ENCODE measurements around the gene MCC.

Gene MCC

DNA sequence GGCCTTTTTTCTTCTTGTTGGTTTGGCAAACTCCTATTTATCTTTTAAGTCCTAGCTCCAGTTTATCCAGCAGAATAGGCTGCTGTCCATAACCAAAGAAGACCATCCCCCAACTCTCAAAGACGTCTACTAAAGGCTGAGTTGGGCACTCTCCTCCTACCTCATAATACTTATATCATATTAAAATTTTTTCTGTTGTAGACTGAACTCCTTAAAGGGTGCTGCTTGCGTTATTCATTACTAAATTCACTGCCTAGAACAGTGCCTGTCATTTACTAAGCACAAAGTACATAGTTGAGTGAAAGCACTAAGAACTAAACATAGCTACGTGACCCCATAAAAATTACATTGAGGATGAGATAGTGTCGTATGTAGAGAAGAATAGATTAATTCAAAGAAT, 490.0 kb downstream of the MCC start:
- TF ChIP-seq, protein P1, sequence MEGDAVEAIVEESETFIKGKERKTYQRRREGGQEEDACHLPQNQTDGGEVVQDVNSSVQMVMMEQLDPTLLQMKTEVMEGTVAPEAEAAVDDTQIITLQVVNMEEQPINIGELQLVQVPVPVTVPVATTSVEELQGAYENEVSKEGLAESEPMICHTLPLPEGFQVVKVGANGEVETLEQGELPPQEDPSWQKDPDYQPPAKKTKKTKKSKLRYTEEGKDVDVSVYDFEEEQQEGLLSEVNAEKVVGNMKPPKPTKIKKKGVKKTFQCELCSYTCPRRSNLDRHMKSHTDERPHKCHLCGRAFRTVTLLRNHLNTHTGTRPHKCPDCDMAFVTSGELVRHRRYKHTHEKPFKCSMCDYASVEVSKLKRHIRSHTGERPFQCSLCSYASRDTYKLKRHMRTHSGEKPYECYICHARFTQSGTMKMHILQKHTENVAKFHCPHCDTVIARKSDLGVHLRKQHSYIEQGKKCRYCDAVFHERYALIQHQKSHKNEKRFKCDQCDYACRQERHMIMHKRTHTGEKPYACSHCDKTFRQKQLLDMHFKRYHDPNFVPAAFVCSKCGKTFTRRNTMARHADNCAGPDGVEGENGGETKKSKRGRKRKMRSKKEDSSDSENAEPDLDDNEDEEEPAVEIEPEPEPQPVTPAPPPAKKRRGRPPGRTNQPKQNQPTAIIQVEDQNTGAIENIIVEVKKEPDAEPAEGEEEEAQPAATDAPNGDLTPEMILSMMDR (IDR thresholded peaks at IDR 0.05; ENCODE audit: insufficient read depth, missing control alignments), result no peak
- DNase-seq (ENCODE audit: insufficient read length, low spot score) (no peak), FAIRE-seq (no peak)

DNA sequence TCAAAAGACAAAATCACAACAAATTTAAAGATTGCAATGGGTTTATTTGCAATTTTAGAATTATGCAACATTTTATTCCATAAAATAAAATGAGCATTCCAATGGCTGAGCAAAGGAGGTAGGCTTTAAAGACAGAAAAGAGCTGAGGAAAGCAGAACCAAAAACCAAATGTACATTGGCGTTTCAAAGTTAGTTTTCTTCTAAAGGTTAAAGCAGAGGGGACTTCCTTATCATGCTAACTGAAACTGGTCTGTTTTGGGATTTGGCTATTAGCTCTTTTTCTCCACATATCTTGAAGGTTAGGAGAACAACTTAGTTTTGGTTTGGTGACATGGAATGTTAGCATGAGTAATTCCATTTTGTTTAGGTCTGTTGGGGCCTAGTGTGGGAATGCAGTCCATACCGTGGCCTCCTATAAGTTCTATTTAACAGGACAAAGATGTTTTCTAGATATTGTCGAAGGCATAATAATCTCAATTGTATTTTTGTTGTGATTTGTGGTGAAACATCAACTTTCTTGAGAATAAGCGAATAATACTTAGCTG, 491.4 kb downstream of the MCC start:
- TF ChIP-seq, protein P1 (IDR thresholded peaks at IDR 0.05; ENCODE audit: insufficient read depth, missing control alignments), result no peak
- DNase-seq (ENCODE audit: insufficient read length, low spot score), result no peak
- no peak for FAIRE-seq

DNA sequence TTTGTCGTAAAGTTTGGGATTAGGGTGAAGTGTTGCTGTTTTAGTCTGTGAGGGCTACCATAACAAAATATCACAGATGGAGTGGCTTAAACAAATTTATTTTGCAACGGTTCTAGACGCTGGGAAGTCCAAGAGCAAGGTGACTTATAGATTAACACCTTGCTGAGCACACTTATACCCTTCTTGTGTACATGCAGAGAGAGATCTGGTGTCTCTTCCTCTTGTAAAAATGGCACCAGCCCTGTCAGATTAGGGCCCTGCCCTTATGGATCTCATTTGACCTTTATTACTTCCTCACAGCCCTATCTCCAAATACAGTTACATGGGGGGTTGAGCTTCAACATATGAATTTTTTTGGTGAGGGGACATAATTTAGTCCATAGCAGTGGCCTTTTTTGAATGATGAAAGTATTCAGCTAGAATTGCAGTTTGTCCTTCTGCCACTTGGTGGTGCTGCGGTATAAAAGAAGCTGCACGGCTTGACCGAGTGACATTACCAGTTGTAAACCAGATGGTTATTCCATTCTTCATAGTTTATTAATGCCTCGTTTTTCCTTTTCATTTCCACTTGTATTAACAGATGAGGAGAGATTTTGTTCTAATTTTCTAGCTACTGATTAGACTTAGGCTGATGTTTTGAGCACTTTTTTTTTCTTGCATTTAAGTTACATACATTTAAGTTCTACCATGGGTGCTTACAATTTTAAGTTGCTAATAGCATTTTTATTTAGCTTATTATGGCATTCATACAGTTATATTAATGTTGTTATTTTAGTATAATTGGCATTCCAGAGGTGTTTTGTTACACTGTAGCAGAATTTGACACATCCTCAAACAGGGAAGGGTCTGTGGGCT, 492.3 kb downstream of the MCC start:
- FAIRE-seq (no peak), DNase-seq (ENCODE audit: insufficient read length, low spot score) (no peak)
- TF ChIP-seq, protein P1 (IDR thresholded peaks at IDR 0.05; ENCODE audit: insufficient read depth, missing control alignments), result peak; percentile 97

DNA sequence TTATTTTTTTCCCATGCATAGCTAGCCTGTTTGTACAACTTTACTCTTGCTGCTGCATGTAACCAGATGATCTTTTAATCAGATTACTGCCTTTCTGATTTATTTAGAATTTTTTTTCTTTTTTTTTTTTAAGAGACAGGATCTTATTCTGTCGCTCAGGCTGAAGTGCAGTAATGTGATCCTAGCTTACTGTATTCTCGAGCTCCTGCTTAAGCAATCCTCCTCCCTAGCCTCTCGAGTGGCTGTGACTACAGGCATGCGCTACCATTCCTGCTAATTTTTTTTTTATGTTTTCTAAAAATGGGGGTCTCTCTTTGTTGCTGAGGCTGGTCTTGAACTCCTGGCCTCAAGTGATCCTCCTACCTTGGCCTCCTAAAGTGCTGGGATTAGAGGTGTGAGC, 502.0 kb downstream of the MCC start:
- TF ChIP-seq, protein P1 (IDR thresholded peaks at IDR 0.05; ENCODE audit: insufficient read depth, missing control alignments), result no peak
- no peak for FAIRE-seq
- DNase-seq (ENCODE audit: insufficient read length, low spot score), result no peak

DNA sequence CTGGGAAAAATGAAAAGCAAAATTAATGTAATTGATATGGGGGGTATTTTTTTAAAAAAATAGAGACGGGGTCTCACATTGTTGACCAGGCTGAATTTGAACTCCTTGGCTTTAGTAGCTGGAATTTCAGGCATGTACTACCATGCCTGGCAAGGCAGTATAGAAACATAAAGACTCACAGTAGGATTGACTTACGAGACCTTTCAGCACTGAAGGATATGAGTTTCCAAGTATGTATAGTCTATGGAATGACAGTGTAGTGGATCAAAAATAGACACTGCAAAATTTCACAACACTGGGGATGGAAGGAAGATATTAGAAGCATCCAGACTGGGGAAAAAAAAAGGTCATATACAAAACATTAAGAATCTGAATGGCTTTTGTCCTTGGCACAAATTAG, 504.9 kb downstream of the MCC start:
- no peak for FAIRE-seq
- TF ChIP-seq, protein P1 (IDR thresholded peaks at IDR 0.05; ENCODE audit: insufficient read depth, missing control alignments), result no peak

DNA sequence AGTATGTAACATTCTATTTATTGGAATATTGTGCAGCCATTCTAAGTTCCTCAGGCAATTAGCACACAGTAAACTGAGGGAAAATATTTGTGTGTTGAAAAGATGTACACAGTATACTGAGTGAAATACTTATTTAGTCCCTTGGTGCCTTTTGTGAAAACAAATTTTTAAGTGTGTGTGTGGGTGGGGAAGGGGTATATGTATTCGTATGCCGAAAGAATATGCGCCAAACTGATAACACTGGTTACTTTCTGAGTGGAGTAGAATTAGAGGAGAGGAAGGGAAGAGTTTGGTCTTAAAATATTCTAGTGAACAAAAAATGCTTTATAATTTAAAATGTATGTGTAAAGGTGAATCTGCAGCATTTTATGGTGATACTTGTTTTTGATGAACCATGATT, 508.5 kb downstream of the MCC start:
- no peak for FAIRE-seq
- TF ChIP-seq, protein P1 (IDR thresholded peaks at IDR 0.05; ENCODE audit: insufficient read depth, missing control alignments), result no peak
- no peak for DNase-seq (ENCODE audit: insufficient read length, low spot score)

More for the DNA sequence above, 504.9 kb downstream of the MCC start:
- no peak for DNase-seq (ENCODE audit: insufficient read length, low spot score)

DNA sequence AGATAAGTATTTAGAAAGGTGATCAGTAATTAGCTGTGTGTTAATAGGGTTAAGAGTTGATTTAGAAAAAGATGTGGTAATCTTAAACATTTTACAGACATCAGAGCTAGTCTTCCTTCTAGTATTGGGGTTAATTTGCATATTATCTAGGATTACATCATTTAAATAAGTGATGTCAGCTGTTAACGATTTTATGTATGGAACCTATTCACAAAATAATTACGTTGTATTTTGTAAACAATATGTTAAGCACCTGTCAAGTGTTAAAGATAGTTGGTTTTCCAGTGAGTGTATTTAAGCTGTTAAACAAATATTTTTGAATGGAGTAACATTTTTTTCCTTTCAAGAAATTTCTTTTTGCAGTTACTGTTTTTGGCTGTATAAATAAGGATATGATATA, 509.4 kb downstream of the MCC start:
- TF ChIP-seq, protein P1 (IDR thresholded peaks at IDR 0.05; ENCODE audit: insufficient read depth, missing control alignments), result no peak
- FAIRE-seq (no peak), DNase-seq (ENCODE audit: insufficient read length, low spot score) (no peak)
